Hepatocyte (in vitro differentiated cells): Measurements from ENCODE around the gene GPANK1.

Experiments
- EZH2 ChIP-seq: fragments of 200-600 bp; sonication (generic); IDR thresholded peaks from 2 replicates; pipeline ENCODE4 v1.6.1; 2016; ENCODE audit warnings: antibody characterized with exemption, mild to moderate bottlenecking, borderline replicate concordance
- EZH2phosphoT487 ChIP-seq: fragments of 200-600 bp; sonication (generic); IDR thresholded peaks from one replicate; pipeline ENCODE4 v1.6.1; 2018; ENCODE audit warnings: antibody characterized with exemption, mild to moderate bottlenecking, low read depth, moderate library complexity; ENCODE audit not compliant: unreplicated experiment, severe bottlenecking
- TF ChIP-seq, protein P1 (sequence below): fragments of 200-600 bp; sonication (generic); IDR thresholded peaks from 2 replicates; pipeline ENCODE4 v1.5.1; 2016; ENCODE audit warnings: antibody characterized with exemption, mild to moderate bottlenecking; ENCODE audit not compliant: poor library complexity

GRCh38 chr6:31691564-31692108 lies 26.8 kb upstream of the GPANK1 start:
- TF ChIP-seq, protein P1, sequence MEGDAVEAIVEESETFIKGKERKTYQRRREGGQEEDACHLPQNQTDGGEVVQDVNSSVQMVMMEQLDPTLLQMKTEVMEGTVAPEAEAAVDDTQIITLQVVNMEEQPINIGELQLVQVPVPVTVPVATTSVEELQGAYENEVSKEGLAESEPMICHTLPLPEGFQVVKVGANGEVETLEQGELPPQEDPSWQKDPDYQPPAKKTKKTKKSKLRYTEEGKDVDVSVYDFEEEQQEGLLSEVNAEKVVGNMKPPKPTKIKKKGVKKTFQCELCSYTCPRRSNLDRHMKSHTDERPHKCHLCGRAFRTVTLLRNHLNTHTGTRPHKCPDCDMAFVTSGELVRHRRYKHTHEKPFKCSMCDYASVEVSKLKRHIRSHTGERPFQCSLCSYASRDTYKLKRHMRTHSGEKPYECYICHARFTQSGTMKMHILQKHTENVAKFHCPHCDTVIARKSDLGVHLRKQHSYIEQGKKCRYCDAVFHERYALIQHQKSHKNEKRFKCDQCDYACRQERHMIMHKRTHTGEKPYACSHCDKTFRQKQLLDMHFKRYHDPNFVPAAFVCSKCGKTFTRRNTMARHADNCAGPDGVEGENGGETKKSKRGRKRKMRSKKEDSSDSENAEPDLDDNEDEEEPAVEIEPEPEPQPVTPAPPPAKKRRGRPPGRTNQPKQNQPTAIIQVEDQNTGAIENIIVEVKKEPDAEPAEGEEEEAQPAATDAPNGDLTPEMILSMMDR: no peak
- TF ChIP-seq EZH2phosphoT487 (no peak), EZH2 (no peak)
